ENCODE results near the gene SNRK.
A peak's percentile ranks its signal among the peaks of the same experiment; 100 is the strongest.

The SNRK gene

DNA sequence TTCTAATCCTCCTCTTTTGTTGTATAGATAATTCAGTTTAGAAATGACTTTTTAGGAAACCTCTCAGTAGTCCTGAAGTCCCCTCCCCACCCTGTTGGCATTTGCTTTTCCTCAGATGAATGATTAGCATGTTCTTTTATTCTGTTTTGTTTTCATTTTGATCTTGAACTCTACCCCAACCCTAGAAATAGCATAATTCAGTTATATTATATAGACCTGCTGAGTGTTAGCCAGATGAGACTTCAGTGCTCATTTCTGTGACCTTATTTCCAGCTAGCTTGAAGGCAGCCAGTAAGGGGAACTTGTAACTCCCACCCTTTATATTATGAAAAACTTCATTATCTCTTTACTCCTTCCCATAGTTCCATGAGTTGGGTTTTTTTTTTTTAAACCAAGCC is 41.2 kb downstream of the SNRK start:
- TF ChIP-seq, protein P1, sequence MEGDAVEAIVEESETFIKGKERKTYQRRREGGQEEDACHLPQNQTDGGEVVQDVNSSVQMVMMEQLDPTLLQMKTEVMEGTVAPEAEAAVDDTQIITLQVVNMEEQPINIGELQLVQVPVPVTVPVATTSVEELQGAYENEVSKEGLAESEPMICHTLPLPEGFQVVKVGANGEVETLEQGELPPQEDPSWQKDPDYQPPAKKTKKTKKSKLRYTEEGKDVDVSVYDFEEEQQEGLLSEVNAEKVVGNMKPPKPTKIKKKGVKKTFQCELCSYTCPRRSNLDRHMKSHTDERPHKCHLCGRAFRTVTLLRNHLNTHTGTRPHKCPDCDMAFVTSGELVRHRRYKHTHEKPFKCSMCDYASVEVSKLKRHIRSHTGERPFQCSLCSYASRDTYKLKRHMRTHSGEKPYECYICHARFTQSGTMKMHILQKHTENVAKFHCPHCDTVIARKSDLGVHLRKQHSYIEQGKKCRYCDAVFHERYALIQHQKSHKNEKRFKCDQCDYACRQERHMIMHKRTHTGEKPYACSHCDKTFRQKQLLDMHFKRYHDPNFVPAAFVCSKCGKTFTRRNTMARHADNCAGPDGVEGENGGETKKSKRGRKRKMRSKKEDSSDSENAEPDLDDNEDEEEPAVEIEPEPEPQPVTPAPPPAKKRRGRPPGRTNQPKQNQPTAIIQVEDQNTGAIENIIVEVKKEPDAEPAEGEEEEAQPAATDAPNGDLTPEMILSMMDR (conservative IDR thresholded peaks at IDR 0.05; ENCODE audit: control insufficient read depth, insufficient read depth, low read depth, low read length): no peak

DNA sequence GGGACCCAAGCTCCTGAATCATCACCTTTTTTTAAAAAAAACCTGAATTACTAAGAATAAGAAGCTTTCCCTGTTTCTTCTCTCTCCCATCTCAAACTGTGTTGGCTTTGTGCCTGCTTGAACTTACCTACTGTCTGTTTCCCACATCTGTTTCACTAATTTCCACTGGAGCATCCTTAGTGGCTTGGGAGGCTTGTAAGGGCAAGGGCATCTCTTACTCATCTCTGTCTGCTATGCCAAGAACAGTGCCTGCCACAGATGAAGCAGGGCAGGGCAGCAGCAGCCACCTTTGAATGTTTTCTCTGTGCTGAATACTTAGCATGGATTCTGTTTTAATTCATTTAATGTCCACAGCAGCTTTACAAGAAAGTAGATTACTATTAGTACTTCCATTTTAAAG is 42.3 kb downstream of the SNRK start:
- no peak overlapping the region for H3K4me3 ChIP-seq (ENCODE audit: control insufficient read depth, low read depth, low read length)
- TF ChIP-seq, protein P1 (conservative IDR thresholded peaks at IDR 0.05; ENCODE audit: control insufficient read depth, insufficient read depth, low read depth, low read length): no peak
- DNase-seq (ENCODE audit: low read depth): peak; percentile 14

More for the DNA sequence above, 41.2 kb downstream of the SNRK start:
- DNase-seq (ENCODE audit: low read depth): no peak
- no peak overlapping the region for H3K4me3 ChIP-seq (ENCODE audit: control insufficient read depth, low read depth, low read length)

DNA sequence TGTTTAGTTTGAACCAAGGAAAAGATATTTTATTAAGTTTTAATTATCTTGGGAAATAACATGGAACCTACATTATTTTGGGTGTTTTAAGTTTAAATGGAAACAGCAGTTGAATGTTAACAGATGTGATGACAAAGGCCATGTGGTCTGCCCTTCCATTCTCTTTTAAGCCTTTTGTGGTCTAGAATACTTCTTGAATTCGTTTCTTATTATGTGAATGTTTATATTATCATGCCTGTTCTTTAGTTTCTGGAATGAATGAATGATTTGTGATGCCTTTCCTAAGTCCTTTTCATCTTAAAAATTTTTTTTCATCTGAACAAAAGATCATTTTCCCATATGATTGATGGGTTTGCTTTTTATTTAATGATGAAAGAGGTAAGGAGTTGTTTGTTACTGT is 44.6 kb downstream of the SNRK start:
- H3K4me3 ChIP-seq (ENCODE audit: control insufficient read depth, low read depth, low read length): no peak overlapping the region
- DNase-seq (ENCODE audit: low read depth): peak; percentile 28
- TF ChIP-seq, protein P1 (conservative IDR thresholded peaks at IDR 0.05; ENCODE audit: control insufficient read depth, insufficient read depth, low read depth, low read length): no peak

DNA sequence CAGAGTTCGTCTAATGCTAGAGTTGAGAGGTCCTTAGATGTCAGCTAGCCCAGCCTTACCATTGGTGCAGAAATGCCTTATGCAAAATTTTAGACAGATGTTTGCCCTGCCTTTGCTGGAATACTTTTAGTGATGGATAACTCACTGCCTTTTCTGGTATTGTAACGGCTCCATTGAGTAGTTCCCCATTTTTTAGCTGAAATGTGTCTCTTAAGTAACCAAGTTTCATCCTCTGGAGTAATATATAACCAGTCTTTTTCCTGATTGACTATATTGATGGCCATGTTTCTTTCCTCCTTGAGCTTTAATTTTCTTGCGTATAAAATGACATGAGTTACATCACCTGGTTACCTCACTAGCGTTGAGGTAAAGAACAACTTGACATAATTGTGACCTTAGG is 45.0 kb downstream of the SNRK start:
- H3K4me3 ChIP-seq (ENCODE audit: control insufficient read depth, low read depth, low read length): no peak overlapping the region
- DNase-seq (ENCODE audit: low read depth): no peak
- TF ChIP-seq, protein P1 (conservative IDR thresholded peaks at IDR 0.05; ENCODE audit: control insufficient read depth, insufficient read depth, low read depth, low read length): no peak

DNA sequence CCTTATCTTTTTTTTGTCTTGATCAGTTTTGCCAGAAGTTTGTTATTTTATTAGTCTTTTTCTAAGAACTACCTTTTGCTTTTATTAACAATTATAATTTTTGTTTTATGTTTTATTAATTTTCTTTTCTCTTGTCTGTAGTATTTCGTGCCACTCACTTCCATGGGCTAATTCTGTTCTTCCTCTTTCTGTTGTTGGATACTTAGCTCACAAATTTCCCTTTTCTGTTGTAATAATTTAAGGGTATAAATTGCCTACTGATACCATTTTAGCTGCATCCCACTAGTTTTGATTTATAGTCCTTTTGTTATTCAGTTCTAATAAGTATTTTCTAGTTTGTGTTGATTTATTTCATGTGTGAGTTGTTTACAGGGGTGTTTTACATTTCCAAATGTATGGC is 48.6 kb downstream of the SNRK start:
- TF ChIP-seq, protein P1 (conservative IDR thresholded peaks at IDR 0.05; ENCODE audit: control insufficient read depth, insufficient read depth, low read depth, low read length): no peak
- DNase-seq (ENCODE audit: low read depth): no peak
- no peak overlapping the region for H3K4me3 ChIP-seq (ENCODE audit: control insufficient read depth, low read depth, low read length)

DNA sequence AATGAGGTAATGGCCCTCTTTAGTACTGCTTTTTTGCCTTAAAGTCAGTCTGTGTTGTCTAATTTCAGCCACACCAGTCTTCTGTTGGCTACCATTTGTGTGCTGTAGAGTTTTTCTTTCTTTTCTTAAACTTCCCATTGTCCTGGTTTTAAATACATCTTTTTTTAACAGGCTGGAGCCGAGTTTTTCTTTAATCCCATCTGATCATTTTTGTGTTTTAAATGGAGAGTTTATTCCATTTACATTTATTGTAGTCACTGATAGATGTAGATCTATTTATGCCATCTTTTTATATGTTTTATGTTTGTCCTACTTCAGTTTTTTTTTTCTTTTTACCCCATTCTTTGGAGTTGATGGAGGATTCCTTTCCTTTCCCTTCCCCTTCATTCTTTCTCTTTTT is 49.5 kb downstream of the SNRK start:
- H3K4me3 ChIP-seq (ENCODE audit: control insufficient read depth, low read depth, low read length): no peak overlapping the region
- DNase-seq (ENCODE audit: low read depth): no peak

More for the DNA sequence above, 49.5 kb downstream of the SNRK start:
- TF ChIP-seq, protein P1 (conservative IDR thresholded peaks at IDR 0.05; ENCODE audit: control insufficient read depth, insufficient read depth, low read depth, low read length): no peak

Data from fibroblast of mammary gland (primary cell).